ENCODE results near the gene WBP11.

WBP11 gene

GRCh38 chr12:14824012-14824634 is 20.8 kb upstream of the WBP11 start:
- DNase-seq (ENCODE audit: low read depth): no peak

DNA sequence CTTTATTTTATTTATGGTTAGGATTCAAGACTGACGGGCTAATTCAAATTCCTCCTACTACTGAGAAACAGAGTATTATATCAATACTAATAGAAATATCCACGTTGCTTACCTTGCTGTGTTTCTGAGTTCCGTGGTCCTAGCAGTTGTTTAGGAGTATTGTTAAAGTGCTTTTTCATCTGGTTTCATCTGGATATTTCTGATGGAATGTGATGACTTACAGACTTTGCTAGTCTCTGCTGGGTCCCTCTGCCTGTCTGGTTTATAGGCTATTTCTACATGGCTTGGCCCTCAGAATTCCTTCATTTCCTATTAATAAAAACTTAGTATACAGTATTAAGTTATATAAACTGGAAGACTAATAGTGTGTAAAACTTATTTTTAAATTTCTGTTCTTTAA is 10.7 kb upstream of the WBP11 start, which contains the start of gene SMCO3:
Gene SMCO3, minus strand, starts transcription at position 169 of the 400 bp plus-strand sequence. CDS start 7,502 bp downstream, outside the sequence.
- DNase-seq (ENCODE audit: low read depth): no peak

DNA sequence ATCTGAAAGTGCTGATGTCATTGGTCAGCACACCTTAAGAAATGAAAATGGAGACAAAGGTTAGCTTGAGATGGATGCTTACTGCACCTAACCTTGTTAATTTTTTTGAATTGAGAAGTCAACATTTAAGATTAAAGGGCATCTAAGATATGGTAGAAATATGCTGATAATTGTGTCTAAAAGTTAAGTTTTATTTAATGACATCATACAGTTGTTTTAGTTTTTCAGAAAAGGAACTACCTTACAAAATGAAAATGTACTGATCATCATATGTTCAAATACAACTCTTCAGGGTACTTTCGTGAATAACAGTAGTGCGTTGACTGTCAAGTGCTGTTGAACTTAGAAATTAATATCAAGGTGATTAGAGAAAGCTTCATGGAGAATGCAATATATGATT is 8.2 kb upstream of the WBP11 start:
- no peak for DNase-seq (ENCODE audit: low read depth)

GRCh38 chr12:14810953-14811483 is 7.7 kb upstream of the WBP11 start:
- DNase-seq (ENCODE audit: low read depth): no peak

GRCh38 chr12:14810167-14810952 is 7.1 kb upstream of the WBP11 start:
- no peak for DNase-seq (ENCODE audit: low read depth)

GRCh38 chr12:14803830-14804160 is 517 bp upstream of the WBP11 start:
- DNase-seq (ENCODE audit: low read depth): no peak

- no peak for DNase-seq (ENCODE audit: low read depth)
These were observed 612 bp downstream of the WBP11 start for GRCh38 chr12:14802721-14803010.

- DNase-seq (ENCODE audit: low read depth): no peak
These were observed 1.0 kb downstream of the WBP11 start for GRCh38 chr12:14802247-14802646.

DNA sequence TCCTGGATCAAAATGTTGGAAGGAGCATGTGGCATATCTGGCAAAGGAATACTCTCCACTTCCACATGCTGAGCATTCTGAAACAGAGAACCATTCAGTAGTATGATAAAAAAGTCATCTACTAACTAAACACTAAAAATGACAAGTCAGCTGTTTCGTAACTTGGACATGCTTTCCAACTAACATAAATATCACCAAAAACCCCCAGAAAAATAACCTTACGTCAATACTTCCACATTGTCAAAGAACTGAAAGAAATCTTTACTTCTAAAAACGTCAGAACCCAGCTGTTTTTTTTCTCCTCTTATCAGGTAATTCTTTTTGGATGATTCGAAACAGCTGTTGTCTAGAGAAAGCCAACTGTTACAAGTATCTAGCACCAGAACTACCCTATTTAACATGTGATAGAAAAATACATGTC is 8.2 kb downstream of the WBP11 start:
- DNase-seq (ENCODE audit: low read depth): no peak

DNA sequence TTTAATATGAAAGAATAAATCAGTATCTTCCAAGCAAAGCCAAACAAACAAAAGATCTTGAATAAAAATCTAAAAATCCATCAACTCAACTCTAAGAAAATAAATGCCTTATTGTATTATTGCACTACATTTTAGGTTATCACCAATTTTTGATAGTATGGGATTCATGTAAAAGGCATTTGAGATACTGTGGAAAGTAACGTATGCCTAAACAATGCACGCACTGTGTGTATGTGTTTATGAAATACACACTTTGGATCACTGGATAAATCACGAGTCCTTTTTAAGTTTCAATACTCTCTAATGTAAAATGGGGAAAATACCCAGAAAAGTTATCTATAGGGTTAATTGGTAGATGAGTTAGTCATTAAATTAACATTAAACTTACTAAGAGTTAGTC is 17.7 kb downstream of the WBP11 start:
- DNase-seq (ENCODE audit: low read depth): no peak

DNA sequence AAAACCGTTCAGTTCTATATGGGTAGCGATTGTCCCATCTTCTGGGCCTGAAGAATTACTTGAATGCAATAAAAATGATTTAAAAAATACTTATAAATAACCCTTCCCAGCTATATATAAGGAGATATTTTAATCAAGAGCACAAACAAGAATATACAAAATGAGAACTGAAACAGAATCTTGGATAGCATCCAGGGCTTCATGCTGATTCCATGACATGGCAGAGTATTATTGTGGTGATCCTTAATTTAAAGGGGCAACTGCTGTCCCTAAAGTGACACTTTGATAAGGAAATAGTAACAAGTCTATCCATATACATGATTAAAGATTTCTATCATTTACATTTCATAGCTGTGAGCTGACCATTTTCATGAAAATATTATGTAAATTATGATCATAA is 18.8 kb downstream of the WBP11 start:
- no peak for DNase-seq (ENCODE audit: low read depth)

DNA sequence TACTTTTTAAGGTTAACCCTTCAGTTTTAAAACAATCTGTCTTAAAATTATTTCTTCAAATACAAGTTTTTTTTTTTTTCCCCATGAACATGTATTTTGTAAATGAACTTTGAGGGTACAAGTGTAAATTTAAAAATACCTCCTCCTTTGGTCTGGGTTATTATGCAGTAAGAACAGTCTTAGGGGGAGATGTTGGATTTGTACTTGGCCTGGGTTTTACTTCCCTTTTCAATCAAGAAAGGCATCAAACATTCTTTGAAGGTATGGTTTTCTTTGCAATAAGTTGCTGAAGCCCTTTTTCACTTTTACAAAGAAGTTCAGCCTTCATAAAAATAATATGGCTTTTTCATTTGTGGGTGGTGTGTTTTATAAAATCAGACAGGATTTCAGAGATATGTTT is 20.5 kb downstream of the WBP11 start:
- DNase-seq (ENCODE audit: low read depth): no peak

- no peak for DNase-seq (ENCODE audit: low read depth)
These were observed 21.7 kb downstream of the WBP11 start for GRCh38 chr12:14781563-14781962.

GRCh38 chr12:14780859-14781258 is 22.4 kb downstream of the WBP11 start:
- DNase-seq (ENCODE audit: low read depth): no peak

DNA sequence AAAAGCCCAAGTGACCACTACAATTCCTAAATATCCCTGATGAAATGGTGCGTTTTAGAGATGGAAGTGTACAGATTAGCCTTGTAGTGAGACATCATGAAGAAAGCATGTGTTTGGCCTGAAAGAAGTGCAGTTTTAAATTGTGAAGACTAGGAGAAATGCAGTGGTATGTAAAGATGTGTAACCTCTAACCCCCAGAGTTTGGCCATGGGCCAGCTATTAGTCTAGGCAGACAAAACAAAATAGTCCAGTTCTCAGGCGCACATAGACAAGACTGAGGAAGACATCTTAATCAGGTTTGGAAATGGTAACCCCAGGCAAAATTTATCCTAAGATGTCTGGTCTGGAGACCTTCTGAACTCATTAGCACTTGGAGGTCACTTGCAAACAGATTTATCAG is 23.4 kb downstream of the WBP11 start:
- DNase-seq (ENCODE audit: low read depth): no peak

GRCh38 chr12:14777271-14777670 is 26.0 kb downstream of the WBP11 start:
- DNase-seq (ENCODE audit: low read depth): no peak

GRCh38 chr12:14776236-14776961 is 26.9 kb downstream of the WBP11 start:
- DNase-seq (ENCODE audit: low read depth): no peak

DNA sequence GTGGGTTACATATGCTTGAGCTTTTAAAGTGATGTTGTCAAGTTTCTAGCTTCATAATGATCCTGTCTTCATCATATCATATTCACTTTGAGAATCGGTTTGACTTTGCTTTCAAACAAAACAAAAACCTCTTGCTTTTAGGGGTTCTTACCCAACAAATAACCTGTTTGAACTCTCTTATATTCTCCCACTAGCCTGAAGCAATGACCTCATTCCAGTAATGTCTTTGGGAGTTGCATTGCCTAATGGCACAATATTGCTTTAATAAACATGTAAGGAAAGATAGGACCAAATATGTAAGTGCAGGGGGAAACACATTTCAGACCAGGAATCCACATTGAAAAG is 27.7 kb downstream of the WBP11 start:
- no peak for DNase-seq (ENCODE audit: low read depth)

DNA sequence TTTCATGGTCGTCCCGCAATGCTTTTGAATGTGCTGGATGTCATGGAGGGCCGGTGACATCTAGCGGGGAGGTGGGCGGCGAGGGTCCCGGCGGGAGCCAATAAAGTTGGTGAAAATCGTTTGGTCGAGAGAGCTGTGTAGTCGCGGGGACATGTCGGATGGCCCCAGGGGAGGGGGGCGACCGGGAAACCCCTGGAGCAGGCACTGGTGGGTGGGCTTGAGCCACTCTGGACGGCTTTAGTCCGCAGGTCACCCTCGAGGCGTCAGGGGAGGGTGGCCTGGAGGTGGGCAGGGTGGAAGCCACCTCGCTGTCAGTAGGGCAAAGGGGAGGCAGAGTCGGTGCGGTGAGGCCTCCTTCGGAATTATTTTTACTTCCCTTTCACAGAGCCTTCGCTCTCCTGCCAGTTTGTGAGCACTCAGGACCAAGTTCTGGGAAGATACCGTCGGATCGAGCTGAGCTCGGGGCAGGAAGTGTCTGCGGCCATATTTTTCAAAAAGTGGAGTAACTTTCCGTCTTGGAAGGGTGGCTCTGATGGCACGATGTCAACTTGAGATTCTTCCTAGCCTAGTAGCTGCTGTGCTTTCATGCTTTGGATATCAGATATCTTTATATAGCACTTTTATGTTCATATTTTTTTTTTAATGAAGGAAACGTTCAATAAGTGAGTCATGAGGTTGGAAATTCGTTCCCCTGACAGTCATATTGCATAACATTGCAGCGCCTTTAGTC is 28.2 kb downstream of the WBP11 start:
- no peak for DNase-seq (ENCODE audit: low read depth)

DNA sequence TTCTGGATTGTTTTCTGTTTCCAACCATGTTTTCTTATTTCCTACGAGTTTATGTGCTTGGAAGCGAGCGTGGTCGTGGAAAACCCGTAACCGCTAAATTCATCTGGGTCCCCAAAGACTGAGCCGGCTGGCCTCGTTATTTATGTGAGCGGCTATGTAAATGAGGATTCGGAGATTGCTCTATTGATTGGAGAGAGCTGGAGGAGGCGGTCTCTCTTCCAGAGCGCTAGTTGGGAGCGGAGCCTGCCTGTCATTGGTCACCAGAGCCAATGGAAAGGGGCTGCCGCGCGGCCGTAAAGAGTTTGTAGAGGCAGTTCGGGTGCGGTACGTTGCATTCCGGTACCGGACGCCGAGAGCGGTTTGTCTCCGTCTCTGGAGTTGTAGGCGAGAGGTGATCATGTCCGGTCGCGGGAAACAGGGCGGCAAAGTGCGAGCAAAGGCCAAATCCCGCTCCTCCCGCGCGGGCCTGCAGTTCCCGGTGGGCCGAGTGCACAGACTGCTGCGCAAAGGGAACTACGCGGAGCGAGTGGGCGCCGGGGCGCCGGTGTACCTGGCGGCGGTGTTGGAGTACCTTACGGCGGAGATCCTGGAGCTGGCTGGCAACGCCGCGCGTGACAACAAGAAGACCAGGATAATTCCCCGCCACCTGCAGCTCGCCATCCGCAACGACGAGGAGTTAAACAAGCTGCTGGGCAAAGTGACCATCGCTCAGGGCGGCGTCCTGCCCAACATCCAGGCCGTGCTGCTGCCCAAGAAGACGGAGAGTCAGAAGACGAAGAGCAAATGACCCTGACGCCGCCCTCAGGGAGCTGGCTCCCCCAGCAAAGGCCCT is 29.0 kb downstream of the WBP11 start:
- DNase-seq (ENCODE audit: low read depth): peak; percentile 75

DNA sequence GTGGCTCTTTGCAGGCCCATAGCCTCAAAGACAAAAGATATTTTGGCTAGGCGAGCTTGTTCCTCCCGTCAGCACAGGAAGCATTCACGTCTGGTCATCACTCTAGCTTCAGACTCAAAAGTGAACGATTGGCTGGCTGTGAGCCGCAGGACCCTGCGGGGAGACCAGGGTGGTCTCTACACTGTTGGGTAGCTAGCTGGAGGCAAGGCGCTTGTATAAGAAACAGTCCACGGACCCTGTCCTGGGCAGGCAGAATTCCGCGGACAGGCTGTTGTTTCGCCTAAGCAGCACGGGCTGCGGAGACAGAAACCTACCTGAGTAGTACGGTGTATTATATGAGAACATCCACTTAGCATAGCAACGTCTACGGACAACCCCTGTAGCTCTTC is 29.6 kb downstream of the WBP11 start:
- DNase-seq (ENCODE audit: low read depth): no peak

GRCh38 chr12:14772946-14773345 is 30.3 kb downstream of the WBP11 start:
- DNase-seq (ENCODE audit: low read depth): no peak

Data from activated T-helper 1 cell treated with Interleukin-2 at 50 U/mL for 16 hours (primary cell).